ENCODE results near the gene LSAMP. TPM values are rescaled to one million over a fixed set of nuclear protein-coding genes. Genes with fewer than 3 reads are reported as not detected.
A peak's percentile ranks its signal among the peaks of the same experiment; 100 is the strongest.

Gene LSAMP
- total and polyA plus RNA-seq, 2 experiments from 2014 or later, result 2.0 to 2.9 TPM

GRCh38 chr3:116051586-116051985 is 393.7 kb downstream of the LSAMP start (continued):
- TF ChIP-seq ETS1 (IDR thresholded peaks at IDR 0.05) (no peak), EZH2phosphoT487 (IDR thresholded peaks at IDR 0.05; ENCODE audit: unreplicated experiment) (no peak), CREB1 (CRISPR knock-in tag; IDR thresholded peaks at IDR 0.05; ENCODE audit: low read depth) (no peak), ZNF462 (CRISPR knock-in tag; IDR thresholded peaks at IDR 0.05) (no peak), STAT1 (IDR thresholded peaks at IDR 0.05; ENCODE audit: unreplicated experiment) (no peak)

GRCh38 chr3:116051040-116051439 is 394.2 kb downstream of the LSAMP start:
- Mint-ChIP-seq H3K27me3 (ENCODE audit: insufficient read depth, low read depth, poor library complexity) (no peaks in the 10 kb centered on the region), H3K4me1 (peaks cover 18% of the 10 kb centered on the region; the same call in 2 of the 3 replicates), H3K4me3 (no peak overlapping the region), H3K9me3 (no peaks in the 10 kb centered on the region), H3K27ac (no peak overlapping the region), H3K36me3 (ENCODE audit: low read depth) (no peaks in the 10 kb centered on the region)
- Histone ChIP-seq H3K9me2 (ENCODE audit: insufficient read depth) (no peaks in the 10 kb centered on the region), H3K4me2 (no peak overlapping the region), H3K36me3 (ENCODE audit: insufficient read depth) (no peaks in the 10 kb centered on the region), H4K20me1 (replicated peaks; ENCODE audit: insufficient read depth) (no peaks in the 10 kb centered on the region), H3K27ac (ENCODE audit: low read depth) (no peak overlapping the region), H3F3A (replicated peaks; ENCODE audit: low read depth) (no peaks in the 10 kb centered on the region), H3K4me3 (no peak overlapping the region), H2AFZ (peak overlapping the region; percentile 53; the same call in 1 of the 2 replicates), H3K79me2 (replicated peaks; ENCODE audit: insufficient read depth) (no peaks in the 10 kb centered on the region), H3K4me1 (ENCODE audit: insufficient read depth) (no peaks in the 10 kb centered on the region; the same call in 1 of the 2 replicates), H3K27me3 (ENCODE audit: insufficient read depth) (no peaks in the 10 kb centered on the region)
- TF ChIP-seq CTCF (conservative IDR thresholded peaks at IDR 0.05; ENCODE audit: low read depth in 2 of 2) (no peak), STAT1 (IDR thresholded peaks at IDR 0.05; ENCODE audit: unreplicated experiment) (no peak), ZNF114 (CRISPR knock-in tag; IDR thresholded peaks at IDR 0.05) (no peak), CREB1 (CRISPR knock-in tag; IDR thresholded peaks at IDR 0.05; ENCODE audit: low read depth) (no peak), REST (IDR thresholded peaks at IDR 0.05; ENCODE audit: unreplicated experiment) (no peak), EZH2phosphoT487 (IDR thresholded peaks at IDR 0.05; ENCODE audit: unreplicated experiment) (no peak), ETS1 (IDR thresholded peaks at IDR 0.05) (no peak), POLR2AphosphoS5 (IDR thresholded peaks at IDR 0.05; ENCODE audit: low read depth) (no peak), NANOG (IDR thresholded peaks at IDR 0.05; ENCODE audit: borderline replicate concordance) (no peak)
- ATAC-seq, result no peak
- no peak for DNase-seq (ENCODE audit: low spot score)
